Neural cell (in vitro differentiated cells): Measurements from ENCODE around the gene PTPN3. TPM values are rescaled to one million over a fixed set of nuclear protein-coding genes. Genes with fewer than 3 reads are reported as not detected.

Experiments used
- H2AFZ ChIP-seq: fragments of 200-600, 300-800 bp; sonication (generic), shearing (Covaris generic); 2 replicates; pipeline ENCODE4 v1.6.0; 2014; ENCODE audit warnings: low read depth, mild to moderate bottlenecking, antibody characterized with exemption, low read length, moderate library complexity
- H3F3A ChIP-seq: fragments of 200-600 bp; shearing (Covaris generic); 2 replicates; pipeline ENCODE4 v1.6.1; 2016; ENCODE audit warnings: mild to moderate bottlenecking, moderate library complexity, mixed read lengths, antibody characterized with exemption, low read length; ENCODE audit not compliant: insufficient read depth, poor library complexity, severe bottlenecking
- H3K27ac ChIP-seq: fragments of 200-600, 300-800 bp; sonication (generic), shearing (Covaris generic); 2 replicates; pipeline ENCODE4 v1.5.1; 2014; ENCODE audit warnings: mild to moderate bottlenecking, low read length, moderate library complexity
- H3K27me3 ChIP-seq: fragments of 300-800, 200-600 bp; sonication (generic), shearing (Covaris generic); 2 replicates; pipeline ENCODE4 v1.6.0; 2014; ENCODE audit warnings: mild to moderate bottlenecking, low read depth, low read length, moderate library complexity; ENCODE audit not compliant: insufficient read depth
- H3K36me3 ChIP-seq: fragments of 300-800, 200-600 bp; sonication (generic), shearing (Covaris generic); 2 replicates; pipeline ENCODE4 v1.5.1; 2014; ENCODE audit warnings: mild to moderate bottlenecking, antibody characterized with exemption, low read length, moderate library complexity; ENCODE audit not compliant: insufficient read depth
- H3K4me2 ChIP-seq: fragments of 300-800, 200-600 bp; sonication (generic), shearing (Covaris generic); 2 replicates; pipeline ENCODE4 v1.6.0; 2014; ENCODE audit warnings: mild to moderate bottlenecking, low read length
- H3K4me3 ChIP-seq: fragments of 300-800, 200-600 bp; sonication (generic), shearing (Covaris generic); 2 replicates; pipeline ENCODE4 v1.5.1; 2014; ENCODE audit warnings: mild to moderate bottlenecking, low read length, moderate library complexity
- H3K79me2 ChIP-seq: fragments of 200-600 bp; shearing (Covaris generic); replicated peaks from 2 replicates; pipeline ENCODE4 v1.6.0; 2014; ENCODE audit warnings: mild to moderate bottlenecking, low read length, moderate library complexity; ENCODE audit not compliant: insufficient read depth
- H3K9ac ChIP-seq: fragments of 300-800, 200-600 bp; sonication (generic), shearing (Covaris generic); 2 replicates; pipeline ENCODE4 v1.6.1; 2016; ENCODE audit warnings: mild to moderate bottlenecking, low read length, mixed read lengths
- H3K9me2 ChIP-seq: fragments of 200-600 bp; shearing (Covaris generic); 2 replicates; pipeline ENCODE4 v1.6.1; 2016; ENCODE audit warnings: mild to moderate bottlenecking, low read length, mixed read lengths; ENCODE audit not compliant: insufficient read depth
- H3K9me3 ChIP-seq: fragments of 200-600, 300-800 bp; sonication (generic), shearing (Covaris generic); 2 replicates; pipeline ENCODE4 v1.6.1; 2016; ENCODE audit warnings: mild to moderate bottlenecking, mixed run types, low read length, moderate library complexity, mixed read lengths
- H4K20me1 ChIP-seq: fragments of 200-600 bp; shearing (Covaris generic); 2 replicates; pipeline ENCODE4 v1.6.1; 2016; ENCODE audit warnings: mild to moderate bottlenecking, mixed run types; ENCODE audit not compliant: insufficient read depth
- EP300 ChIP-seq: fragments of 450-650 bp; conservative IDR thresholded peaks from 2 replicates; pipeline ENCODE4 v1.6.1; 2014; ENCODE audit warnings: antibody characterized with exemption, mild to moderate bottlenecking, moderate library complexity; ENCODE audit not compliant: poor library complexity, severe bottlenecking
- EZH2 ChIP-seq: fragments of 200-600, 300-800 bp; shearing (Covaris generic), sonication (generic); IDR thresholded peaks from 2 replicates; pipeline ENCODE4 v1.6.1; 2014; ENCODE audit warnings: antibody characterized with exemption, low read length, borderline replicate concordance, mild to moderate bottlenecking; ENCODE audit not compliant: insufficient read depth, poor library complexity, severe bottlenecking
- MXI1 ChIP-seq: fragments of 450-650 bp; conservative IDR thresholded peaks from 2 replicates; pipeline ENCODE4 v1.6.1; 2014; ENCODE audit warnings: antibody characterized with exemption, mild to moderate bottlenecking; ENCODE audit not compliant: poor library complexity, severe bottlenecking
- POLR2AphosphoS5 ChIP-seq: IDR thresholded peaks from 2 replicates; pipeline ENCODE4 v1.6.1; 2012
- RAD21 ChIP-seq: fragments of 450-650 bp; conservative IDR thresholded peaks from 2 replicates; pipeline ENCODE4 v1.6.1; 2014; ENCODE audit warnings: antibody characterized with exemption, mild to moderate bottlenecking, moderate library complexity
- SMC3 ChIP-seq: fragments of 450-650 bp; conservative IDR thresholded peaks from 2 replicates; pipeline ENCODE4 v1.6.1; 2014; ENCODE audit warnings: antibody characterized with exemption, mild to moderate bottlenecking, moderate library complexity; ENCODE audit not compliant: poor library complexity
- TAF1 ChIP-seq: IDR thresholded peaks from 2 replicates; pipeline ENCODE4 v1.6.1; 2012; ENCODE audit warnings: low read depth
- polyA plus RNA-seq: library from polyadenylated mRNA; depleted of rRNA; stranded (reverse); fragments of >200 nt; gene quantifications from 2 replicates; pipeline ENCODE4 v1.2.3, GENCODE V29; 2014
- TF ChIP-seq, protein P1 (sequence below): fragments of 450-650 bp; IDR thresholded peaks from 2 replicates; pipeline ENCODE4 v1.5.1; 2014; ENCODE audit warnings: antibody characterized with exemption, mild to moderate bottlenecking, moderate library complexity; ENCODE audit not compliant: poor library complexity, severe bottlenecking
- TF ChIP-seq, protein P2 (sequence below): IDR thresholded peaks from 2 replicates; pipeline ENCODE4 v1.6.1; 2012; ENCODE audit warnings: borderline replicate concordance

The PTPN3 gene
- polyA plus RNA-seq, 1 donor from 2014 or later, result 3.8 TPM

DNA sequence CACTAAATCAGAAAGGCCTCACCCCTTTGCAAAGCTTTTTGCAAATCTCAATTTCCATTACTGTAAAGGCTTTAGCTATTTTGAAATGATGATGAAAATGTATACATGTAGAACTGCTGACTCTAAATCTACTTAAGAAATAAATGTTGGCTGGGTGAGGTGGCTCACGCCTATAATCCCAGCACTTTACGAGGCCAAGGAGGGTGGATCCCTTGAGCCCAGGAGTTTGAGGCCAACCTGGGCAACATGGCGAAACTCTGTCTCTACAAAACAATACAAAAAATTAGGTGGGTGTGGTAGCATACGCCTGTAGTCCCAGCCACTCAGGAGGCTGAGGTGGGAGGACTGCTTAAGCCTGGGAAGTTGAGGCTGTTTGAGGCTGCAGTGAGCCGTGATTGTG is 64.6 kb downstream of the PTPN3 start:
- Histone ChIP-seq H3K27me3 (no peaks in the 10 kb centered on the region), H2AFZ (no peak overlapping the region), H3K9ac (no peak overlapping the region), H3F3A (no peaks in the 10 kb centered on the region), H3K9me3 (no peaks in the 10 kb centered on the region), H3K4me2 (no peak overlapping the region), H3K4me3 (no peak overlapping the region), H3K9me2 (no peaks in the 10 kb centered on the region), H3K79me2 (no peaks in the 10 kb centered on the region), H4K20me1 (no peaks in the 10 kb centered on the region), H3K27ac (no peak overlapping the region), H3K36me3 (no peaks in the 10 kb centered on the region)
- TF ChIP-seq, protein P1, sequence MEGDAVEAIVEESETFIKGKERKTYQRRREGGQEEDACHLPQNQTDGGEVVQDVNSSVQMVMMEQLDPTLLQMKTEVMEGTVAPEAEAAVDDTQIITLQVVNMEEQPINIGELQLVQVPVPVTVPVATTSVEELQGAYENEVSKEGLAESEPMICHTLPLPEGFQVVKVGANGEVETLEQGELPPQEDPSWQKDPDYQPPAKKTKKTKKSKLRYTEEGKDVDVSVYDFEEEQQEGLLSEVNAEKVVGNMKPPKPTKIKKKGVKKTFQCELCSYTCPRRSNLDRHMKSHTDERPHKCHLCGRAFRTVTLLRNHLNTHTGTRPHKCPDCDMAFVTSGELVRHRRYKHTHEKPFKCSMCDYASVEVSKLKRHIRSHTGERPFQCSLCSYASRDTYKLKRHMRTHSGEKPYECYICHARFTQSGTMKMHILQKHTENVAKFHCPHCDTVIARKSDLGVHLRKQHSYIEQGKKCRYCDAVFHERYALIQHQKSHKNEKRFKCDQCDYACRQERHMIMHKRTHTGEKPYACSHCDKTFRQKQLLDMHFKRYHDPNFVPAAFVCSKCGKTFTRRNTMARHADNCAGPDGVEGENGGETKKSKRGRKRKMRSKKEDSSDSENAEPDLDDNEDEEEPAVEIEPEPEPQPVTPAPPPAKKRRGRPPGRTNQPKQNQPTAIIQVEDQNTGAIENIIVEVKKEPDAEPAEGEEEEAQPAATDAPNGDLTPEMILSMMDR, result no peak
- TF ChIP-seq RAD21, result no peak
- TF ChIP-seq, protein P2, sequence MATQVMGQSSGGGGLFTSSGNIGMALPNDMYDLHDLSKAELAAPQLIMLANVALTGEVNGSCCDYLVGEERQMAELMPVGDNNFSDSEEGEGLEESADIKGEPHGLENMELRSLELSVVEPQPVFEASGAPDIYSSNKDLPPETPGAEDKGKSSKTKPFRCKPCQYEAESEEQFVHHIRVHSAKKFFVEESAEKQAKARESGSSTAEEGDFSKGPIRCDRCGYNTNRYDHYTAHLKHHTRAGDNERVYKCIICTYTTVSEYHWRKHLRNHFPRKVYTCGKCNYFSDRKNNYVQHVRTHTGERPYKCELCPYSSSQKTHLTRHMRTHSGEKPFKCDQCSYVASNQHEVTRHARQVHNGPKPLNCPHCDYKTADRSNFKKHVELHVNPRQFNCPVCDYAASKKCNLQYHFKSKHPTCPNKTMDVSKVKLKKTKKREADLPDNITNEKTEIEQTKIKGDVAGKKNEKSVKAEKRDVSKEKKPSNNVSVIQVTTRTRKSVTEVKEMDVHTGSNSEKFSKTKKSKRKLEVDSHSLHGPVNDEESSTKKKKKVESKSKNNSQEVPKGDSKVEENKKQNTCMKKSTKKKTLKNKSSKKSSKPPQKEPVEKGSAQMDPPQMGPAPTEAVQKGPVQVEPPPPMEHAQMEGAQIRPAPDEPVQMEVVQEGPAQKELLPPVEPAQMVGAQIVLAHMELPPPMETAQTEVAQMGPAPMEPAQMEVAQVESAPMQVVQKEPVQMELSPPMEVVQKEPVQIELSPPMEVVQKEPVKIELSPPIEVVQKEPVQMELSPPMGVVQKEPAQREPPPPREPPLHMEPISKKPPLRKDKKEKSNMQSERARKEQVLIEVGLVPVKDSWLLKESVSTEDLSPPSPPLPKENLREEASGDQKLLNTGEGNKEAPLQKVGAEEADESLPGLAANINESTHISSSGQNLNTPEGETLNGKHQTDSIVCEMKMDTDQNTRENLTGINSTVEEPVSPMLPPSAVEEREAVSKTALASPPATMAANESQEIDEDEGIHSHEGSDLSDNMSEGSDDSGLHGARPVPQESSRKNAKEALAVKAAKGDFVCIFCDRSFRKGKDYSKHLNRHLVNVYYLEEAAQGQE, result no peak
- TF ChIP-seq TAF1, result no peak

DNA sequence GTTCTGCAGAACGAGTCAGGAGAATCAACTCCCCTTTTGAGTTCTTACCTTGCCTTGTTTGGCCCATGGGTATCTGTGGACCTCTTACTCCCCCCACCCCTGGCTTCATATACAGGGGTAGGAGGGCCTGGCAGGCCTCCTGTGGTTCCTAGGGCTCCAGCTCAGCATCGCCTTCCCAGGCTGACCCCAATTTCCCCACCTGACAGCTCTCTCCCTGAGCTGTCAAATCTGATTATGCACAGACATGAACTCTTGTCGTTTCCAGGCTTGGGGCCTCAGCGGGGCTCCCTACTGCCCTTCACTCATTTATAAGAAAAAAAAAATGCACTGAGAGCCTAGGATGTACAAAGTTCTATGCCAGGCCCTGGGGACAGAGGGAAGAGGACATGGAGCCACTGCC is 67.9 kb downstream of the PTPN3 start:
- Histone ChIP-seq H3K27ac (no peak overlapping the region), H3K36me3 (no peaks in the 10 kb centered on the region), H3K27me3 (no peaks in the 10 kb centered on the region), H3K9ac (no peak overlapping the region), H3K4me3 (no peak overlapping the region), H3F3A (no peaks in the 10 kb centered on the region), H4K20me1 (no peaks in the 10 kb centered on the region), H3K9me2 (no peaks in the 10 kb centered on the region), H3K4me2 (no peak overlapping the region), H2AFZ (no peak overlapping the region), H3K79me2 (no peaks in the 10 kb centered on the region), H3K9me3 (no peaks in the 10 kb centered on the region)
- TF ChIP-seq POLR2AphosphoS5 (no peak), EZH2 (no peak), RAD21 (no peak), EP300 (no peak), MXI1 (no peak), TAF1 (no peak), SMC3 (no peak)
- TF ChIP-seq, protein P1, result no peak
- TF ChIP-seq, protein P2, result no peak
